Mucosa of gallbladder (tissue), 1 donor: Measurements from ENCODE around the gene AK5. TPM values are rescaled to one million over a fixed set of nuclear protein-coding genes. Genes with fewer than 3 reads are reported as not detected.

Experiments used
- DNase-seq: peaks from one replicate; pipeline ENCODE4 v3.0.0-alpha.2; 2020; ENCODE audit warnings: low spot score
- total RNA-seq: library from RNA; stranded (reverse); gene quantifications from one replicate; pipeline ENCODE4 v1.2.1, GENCODE V29; 2021
- donor health status: DM: no; HTN: no; CAD: no.

Gene AK5
- total RNA-seq, 1 donor from 2014 or later: 1.2 TPM

GRCh38 chr1:77438236-77438913 is 156.6 kb downstream of the AK5 start:
- peak; percentile 63 for DNase-seq

- DNase-seq: no peak
Observed at GRCh38 chr1:77446841-77447555, 165.2 kb downstream of the AK5 start.

- no peak for DNase-seq
Observed at GRCh38 chr1:77447669-77448068, 165.8 kb downstream of the AK5 start.

- DNase-seq: no peak
Observed at GRCh38 chr1:77459881-77460280, 178.1 kb downstream of the AK5 start.

GRCh38 chr1:77461691-77462090 is 179.9 kb downstream of the AK5 start:
- DNase-seq: no peak

- DNase-seq: no peak
Observed at GRCh38 chr1:77463216-77463615, 181.4 kb downstream of the AK5 start.

GRCh38 chr1:77465139-77465538 is 183.3 kb downstream of the AK5 start:
- DNase-seq: no peak

GRCh38 chr1:77465922-77466321 is 184.1 kb downstream of the AK5 start:
- DNase-seq: no peak

- no peak for DNase-seq
Observed at GRCh38 chr1:77467021-77467595, 185.3 kb downstream of the AK5 start.

- no peak for DNase-seq
Observed at GRCh38 chr1:77467741-77468140, 185.9 kb downstream of the AK5 start.

GRCh38 chr1:77468257-77468948 is 186.6 kb downstream of the AK5 start:
- DNase-seq: no peak

GRCh38 chr1:77468949-77469710 is 187.3 kb downstream of the AK5 start:
- no peak for DNase-seq

GRCh38 chr1:77471691-77472090 is 189.9 kb downstream of the AK5 start:
- DNase-seq: no peak

GRCh38 chr1:77473690-77474089 is 191.9 kb downstream of the AK5 start:
- no peak for DNase-seq

GRCh38 chr1:77475641-77476040 is 193.8 kb downstream of the AK5 start:
- no peak for DNase-seq

- DNase-seq: no peak
Observed at GRCh38 chr1:77476475-77476874, 194.7 kb downstream of the AK5 start.

- no peak for DNase-seq
Observed at GRCh38 chr1:77484334-77484733, 202.5 kb downstream of the AK5 start.

- no peak for DNase-seq
Observed at GRCh38 chr1:77484926-77485325, 203.1 kb downstream of the AK5 start.

- no peak for DNase-seq
Observed at GRCh38 chr1:77487631-77488030, 205.8 kb downstream of the AK5 start.

- DNase-seq: no peak
Observed at GRCh38 chr1:77489910-77490309, 208.1 kb downstream of the AK5 start.

- DNase-seq: no peak
Observed at GRCh38 chr1:77494026-77494425, 212.2 kb downstream of the AK5 start.

- no peak for DNase-seq
Observed at GRCh38 chr1:77498918-77499317, 217.1 kb downstream of the AK5 start.
